HepG2 (cell line): ENCODE data around the gene SLC43A1. TPM values are rescaled to one million over a fixed set of nuclear protein-coding genes. Genes with fewer than 3 reads are reported as not detected.

Experiments used
- ATAC-seq: fragments of 200-7000 bp; cut with Tn5 transposase; 3 replicates; pipeline ENCODE4 v1.9.1; 2020; ENCODE audit warnings: mild to moderate bottlenecking, moderate library complexity
- BruUV-seq: library from RNA; stranded (reverse); fragments of 400-500 nt; replicated peaks from 2 replicates; lab custom pipeline; 2021; lab: Mats Ljungman, UMichigan
- CTCF ChIA-PET: fragments of 300-600 bp; formaldehyde crosslinking; extraction: SDS; loops from one replicate; lab custom pipeline; 2021; ENCODE audit warnings: low total read pairs, inconsistent platforms, low intra/inter-chr PET ratio; lab: Yijun Ruan, JAX
- POLR2A ChIA-PET: fragments of 350-600 bp; sonication (Branson Sonifier 250); formaldehyde crosslinking; loops from one replicate; lab custom pipeline; 2020; ENCODE audit warnings: antibody characterized with exemption, inconsistent platforms; lab: Yijun Ruan, JAX
- DNase-seq: peaks from one replicate; pipeline ENCODE4 v3.0.0-alpha.2; 2015; ENCODE audit warnings: low spot score
- FAIRE-seq: peaks from 3 replicates; lab custom pipeline; 2011; peaks lifted over from hg19 to GRCh38; lab: Jason Lieb, UNC
- H2AFZ ChIP-seq: one replicate; pipeline ENCODE4 v1.6.1; 2011; ENCODE audit warnings: low read length, inconsistent platforms
- H3K27ac ChIP-seq: fragments of 300-600 bp; 3 replicates; pipeline ENCODE4 v1.8.0; 2011; ENCODE audit warnings: mixed run types, mild to moderate bottlenecking, mixed read lengths, low read length, inconsistent platforms; ENCODE audit not compliant: insufficient read depth; ENCODE audit errors: extremely low read length
- H3K27me3 ChIP-seq, 2 experiments: fragments of 200-600 bp in 1 of 2; 2 replicates in 1 of 2; 3 replicates in 1 of 2; pipeline versions ENCODE4 v1.6.0 to v1.8.0; 2011; ENCODE audit warnings: low read length in 2 of 2, mild to moderate bottlenecking in 2 of 2, moderate library complexity in 2 of 2, inconsistent platforms in 1 of 2; ENCODE audit not compliant: insufficient read depth in 2 of 2, control insufficient read depth in 1 of 2
- H3K36me3 ChIP-seq, 2 experiments: fragments of 200-600 bp in 1 of 2; replicated peaks in 1 of 2; 2 replicates in 1 of 2; 3 replicates in 1 of 2; pipeline versions ENCODE4 v1.5.1 to v1.8.0; 2011; ENCODE audit warnings: low read length in 2 of 2, inconsistent platforms in 1 of 2; ENCODE audit not compliant: insufficient read depth in 2 of 2, control insufficient read depth in 1 of 2
- H3K4me1 ChIP-seq: 2 replicates; pipeline ENCODE4 v1.5.1; 2012; ENCODE audit warnings: low read length, inconsistent platforms; ENCODE audit not compliant: insufficient read depth
- H3K4me2 ChIP-seq: 2 replicates; pipeline ENCODE4 v1.6.0; 2011; ENCODE audit warnings: low read depth, low read length, inconsistent platforms
- H3K4me3 ChIP-seq, 3 experiments: fragments of 200-600 bp in 1 of 3; sonication (generic), shearing (Covaris generic) in 1 of 3; replicated peaks in 1 of 3; 2 replicates each; pipeline ENCODE4 v1.5.1; 2011 to 2016; ENCODE audit warnings: low read length in 3 of 3, inconsistent platforms in 2 of 3, low read depth in 2 of 3, mild to moderate bottlenecking in 2 of 3, control low read depth in 1 of 3, mixed read lengths in 1 of 3; ENCODE audit not compliant: insufficient read depth in 1 of 3
- H3K79me2 ChIP-seq: one replicate; pipeline ENCODE4 v1.6.1; 2011; ENCODE audit warnings: low read length, inconsistent platforms; ENCODE audit not compliant: insufficient read depth
- H3K9ac ChIP-seq: 2 replicates; pipeline ENCODE4 v1.6.0; 2011; ENCODE audit warnings: mild to moderate bottlenecking, low read depth, low read length, inconsistent platforms; ENCODE audit not compliant: insufficient read depth
- H3K9me3 ChIP-seq: 2 replicates; pipeline ENCODE4 v1.5.1; 2012; ENCODE audit warnings: mild to moderate bottlenecking, low read length
- H4K20me1 ChIP-seq: 2 replicates; pipeline ENCODE4 v1.6.0; 2011; ENCODE audit warnings: inconsistent platforms, mild to moderate bottlenecking, low read length, moderate library complexity; ENCODE audit not compliant: insufficient read depth
- CCAR2 ChIP-seq: fragments of 200-400 bp; formaldehyde crosslinking; optimal IDR thresholded peaks from 2 replicates; pipeline ENCODE3; 2018; ENCODE audit warnings: low read depth, mild to moderate bottlenecking, low read length, moderate library complexity
- HDAC1 ChIP-seq: sonication (generic); formaldehyde crosslinking; IDR thresholded peaks from 2 replicates; pipeline ENCODE4 v1.5.1; 2020; ENCODE audit warnings: mild to moderate bottlenecking, missing genetic modification reagents
- MAF1 ChIP-seq: sonication (generic); formaldehyde crosslinking; IDR thresholded peaks from 2 replicates; pipeline ENCODE4 v1.5.0; 2020; ENCODE audit warnings: missing genetic modification reagents, borderline replicate concordance
- MYNN ChIP-seq: sonication (generic); formaldehyde crosslinking; IDR thresholded peaks from 2 replicates; pipeline ENCODE4 v1.4.0; 2020; ENCODE audit warnings: mild to moderate bottlenecking, low read depth, missing genetic modification reagents
- REPIN1 ChIP-seq: sonication (generic); formaldehyde crosslinking; IDR thresholded peaks from 2 replicates; pipeline ENCODE4 v1.8.0; 2022; ENCODE audit warnings: missing genetic modification reagents, low read depth, mild to moderate bottlenecking, borderline replicate concordance
- SIX4 ChIP-seq: sonication (generic); formaldehyde crosslinking; IDR thresholded peaks from 2 replicates; pipeline ENCODE4 v1.4.0; 2020; ENCODE audit warnings: missing genetic modification reagents
- ZNF121 ChIP-seq: sonication (generic); formaldehyde crosslinking; IDR thresholded peaks from 2 replicates; pipeline ENCODE4 v1.5.0; 2020; ENCODE audit warnings: mild to moderate bottlenecking, missing genetic modification reagents
- ZNF20 ChIP-seq: sonication (generic); formaldehyde crosslinking; IDR thresholded peaks from 2 replicates; pipeline ENCODE4 v1.4.0; 2020; ENCODE audit warnings: mild to moderate bottlenecking, moderate library complexity, missing genetic modification reagents
- ZNF432 ChIP-seq: sonication (generic); formaldehyde crosslinking; IDR thresholded peaks from 2 replicates; pipeline ENCODE4 v1.5.0; 2020; ENCODE audit warnings: missing genetic modification reagents, mild to moderate bottlenecking, borderline replicate concordance
- ZNF557 ChIP-seq: sonication (generic); formaldehyde crosslinking; IDR thresholded peaks from 2 replicates; pipeline ENCODE4 v1.4.0; 2020; ENCODE audit warnings: missing genetic modification reagents
- WGBS: methylation state at CpG from one replicate; pipeline ENCODE4 v1.1.6; 2017; ENCODE audit warnings: low lambda C conversion rate; 5-methylcytosine and 5-hydroxymethylcytosine counted together
- in situ Hi-C: cut with HindIII; loops from 2 replicates; pipeline ENCODE4 v1.10.0; 2017; ENCODE audit warnings: low pct_unique_long_range_greater_than_20kb; ENCODE audit not compliant: extremely low pct_ligation_motif_present
- intact Hi-C: fragments of 100-400 bp; cut with micrococcal nuclease; formaldehyde crosslinking; loops from one replicate; pipeline ENCODE4 v1.10.0; 2022; ENCODE audit not compliant: unreplicated experiment
- polyA plus RNA-seq, 8 experiments: library from polyadenylated mRNA; depleted of rRNA in 3 of 8; stranded (reverse) in 7 of 8; unstranded in 1 of 8; fragments of >200 nt; fragmentation: Illumina TruSeq in 4 of 8; extraction: Trizol in 4 of 8; gene quantifications; 2 replicates each; pipeline versions ENCODE4 v1.2.1 to v1.2.3, GENCODE V29; 2011 to 2016; ENCODE audit warnings: low read depth in 4 of 8, missing spikeins in 1 of 8, mixed read lengths in 1 of 8; ENCODE audit not compliant: insufficient read depth in 1 of 8
- total RNA-seq, 5 experiments: library from RNA; depleted of rRNA; stranded (reverse); fragments of >200 nt; fragmentation: Illumina TruSeq; extraction: Trizol; gene quantifications; 2 replicates each; pipeline ENCODE4 v1.2.3, GENCODE V29; 2016; ENCODE audit warnings: low read depth in 1 of 5
- TF ChIP-seq, protein P1 (sequence below): IDR thresholded peaks from 2 replicates; pipeline ENCODE4 v1.6.1; 2016; ENCODE audit warnings: missing compliant biosample characterization, missing genetic modification reagents, borderline replicate concordance
- TF ChIP-seq, protein P2 (sequence below): sonication (generic); formaldehyde crosslinking; IDR thresholded peaks from 2 replicates; pipeline ENCODE4 v1.5.1; 2020; ENCODE audit warnings: mild to moderate bottlenecking, missing genetic modification reagents, borderline replicate concordance
- TF ChIP-seq, protein P3 (sequence below), 2 experiments: IDR thresholded peaks; 2 replicates each; pipeline ENCODE4 v1.6.1; 2011 to 2012; ENCODE audit warnings: low read length in 2 of 2, borderline replicate concordance in 1 of 2, low read depth in 1 of 2, mild to moderate bottlenecking in 1 of 2, moderate library complexity in 1 of 2
- TF ChIP-seq, protein P4 (sequence below): sonication (generic); formaldehyde crosslinking; IDR thresholded peaks from 2 replicates; pipeline ENCODE4 v1.5.0; 2020; ENCODE audit warnings: missing genetic modification reagents
- TF ChIP-seq, protein P5 (sequence below): sonication (generic); formaldehyde crosslinking; IDR thresholded peaks from 2 replicates; pipeline ENCODE4 v1.4.0; 2020; ENCODE audit warnings: missing genetic modification reagents

SLC43A1 gene
- total and polyA plus RNA-seq, 2 of the 13 experiments (the other 11 are each of a cell fraction or from before 2014, with no cell fraction given): 72.3 to 87.6 TPM

DNA sequence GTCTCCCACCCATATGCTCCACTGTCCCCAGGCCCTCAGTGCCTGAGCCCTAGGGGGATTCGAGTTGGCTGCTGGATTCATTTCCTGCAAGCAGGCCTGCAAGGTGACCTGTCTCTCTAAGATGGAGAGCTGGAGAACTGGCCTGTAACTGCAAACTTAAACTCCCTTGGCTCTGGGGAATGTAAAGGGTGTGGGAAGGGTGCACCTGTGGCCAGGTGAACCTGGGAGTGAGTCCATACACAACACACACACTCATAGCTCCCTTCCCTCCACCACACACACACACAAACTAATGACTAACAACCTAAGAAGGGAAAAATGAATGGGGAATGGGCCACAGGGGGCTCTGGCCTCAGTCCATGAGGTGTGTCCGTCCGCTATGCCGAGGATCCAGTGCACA is 36.4 kb upstream of the SLC43A1 start:
- POLR2A ChIA-PET: interaction anchor here (0.9 to 2.1 kb wide), 5 partner anchors 10 to 60 kb away, joined by 3 to 7 read pairs (median 3); partner anchors contain the start of gene UBE2L6
- Histone ChIP-seq H3K4me3 (peak overlapping the region in 1 of 3 experiments; percentile 12; a peak in 2 of 6 replicates), H3K9me3 (no peaks in the 10 kb centered on the region), H3K27ac (peak overlapping the region; percentile 13), H2AFZ (no peak overlapping the region), H3K9ac (no peak overlapping the region), H3K4me1 (peaks cover 26% of the 10 kb centered on the region), H4K20me1 (no peaks in the 10 kb centered on the region), H3K79me2 (no peaks in the 10 kb centered on the region), H3K36me3 (peaks cover 1 to 11% of the 10 kb centered on the region in 2 experiments; a peak in 1 of 5 replicates), H3K4me2 (peak overlapping the region; percentile 24), H3K27me3 (no peaks in the 10 kb centered on the region)
- FAIRE-seq (no peak), DNase-seq (no peak), ATAC-seq (no peak)
- CTCF ChIA-PET: no interaction called here
- TF ChIP-seq HDAC1 (no peak), ZNF432 (CRISPR knock-in tag) (no peak), ZNF121 (no peak), MYNN (CRISPR knock-in tag) (no peak), ZNF20 (CRISPR knock-in tag) (no peak), ZNF557 (CRISPR knock-in tag) (no peak), MAF1 (CRISPR knock-in tag) (no peak), REPIN1 (CRISPR knock-in tag) (no peak), SIX4 (CRISPR knock-in tag) (no peak), CCAR2 (no peak)
- TF ChIP-seq, protein P1, sequence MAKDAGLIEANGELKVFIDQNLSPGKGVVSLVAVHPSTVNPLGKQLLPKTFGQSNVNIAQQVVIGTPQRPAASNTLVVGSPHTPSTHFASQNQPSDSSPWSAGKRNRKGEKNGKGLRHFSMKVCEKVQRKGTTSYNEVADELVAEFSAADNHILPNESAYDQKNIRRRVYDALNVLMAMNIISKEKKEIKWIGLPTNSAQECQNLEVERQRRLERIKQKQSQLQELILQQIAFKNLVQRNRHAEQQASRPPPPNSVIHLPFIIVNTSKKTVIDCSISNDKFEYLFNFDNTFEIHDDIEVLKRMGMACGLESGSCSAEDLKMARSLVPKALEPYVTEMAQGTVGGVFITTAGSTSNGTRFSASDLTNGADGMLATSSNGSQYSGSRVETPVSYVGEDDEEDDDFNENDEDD: no peak
- TF ChIP-seq, protein P2, sequence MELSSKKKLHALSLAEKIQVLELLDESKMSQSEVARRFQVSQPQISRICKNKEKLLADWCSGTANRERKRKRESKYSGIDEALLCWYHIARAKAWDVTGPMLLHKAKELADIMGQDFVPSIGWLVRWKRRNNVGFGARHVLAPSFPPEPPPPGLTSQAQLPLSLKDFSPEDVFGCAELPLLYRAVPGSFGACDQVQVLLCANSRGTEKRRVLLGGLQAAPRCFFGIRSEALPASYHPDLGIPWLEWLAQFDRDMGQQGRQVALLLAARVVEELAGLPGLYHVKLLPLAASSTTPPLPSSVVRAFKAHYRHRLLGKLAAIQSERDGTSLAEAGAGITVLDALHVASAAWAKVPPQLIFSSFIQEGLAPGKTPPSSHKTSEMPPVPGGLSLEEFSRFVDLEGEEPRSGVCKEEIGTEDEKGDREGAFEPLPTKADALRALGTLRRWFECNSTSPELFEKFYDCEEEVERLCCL (CRISPR knock-in tag): no peak
- TF ChIP-seq, protein P3, sequence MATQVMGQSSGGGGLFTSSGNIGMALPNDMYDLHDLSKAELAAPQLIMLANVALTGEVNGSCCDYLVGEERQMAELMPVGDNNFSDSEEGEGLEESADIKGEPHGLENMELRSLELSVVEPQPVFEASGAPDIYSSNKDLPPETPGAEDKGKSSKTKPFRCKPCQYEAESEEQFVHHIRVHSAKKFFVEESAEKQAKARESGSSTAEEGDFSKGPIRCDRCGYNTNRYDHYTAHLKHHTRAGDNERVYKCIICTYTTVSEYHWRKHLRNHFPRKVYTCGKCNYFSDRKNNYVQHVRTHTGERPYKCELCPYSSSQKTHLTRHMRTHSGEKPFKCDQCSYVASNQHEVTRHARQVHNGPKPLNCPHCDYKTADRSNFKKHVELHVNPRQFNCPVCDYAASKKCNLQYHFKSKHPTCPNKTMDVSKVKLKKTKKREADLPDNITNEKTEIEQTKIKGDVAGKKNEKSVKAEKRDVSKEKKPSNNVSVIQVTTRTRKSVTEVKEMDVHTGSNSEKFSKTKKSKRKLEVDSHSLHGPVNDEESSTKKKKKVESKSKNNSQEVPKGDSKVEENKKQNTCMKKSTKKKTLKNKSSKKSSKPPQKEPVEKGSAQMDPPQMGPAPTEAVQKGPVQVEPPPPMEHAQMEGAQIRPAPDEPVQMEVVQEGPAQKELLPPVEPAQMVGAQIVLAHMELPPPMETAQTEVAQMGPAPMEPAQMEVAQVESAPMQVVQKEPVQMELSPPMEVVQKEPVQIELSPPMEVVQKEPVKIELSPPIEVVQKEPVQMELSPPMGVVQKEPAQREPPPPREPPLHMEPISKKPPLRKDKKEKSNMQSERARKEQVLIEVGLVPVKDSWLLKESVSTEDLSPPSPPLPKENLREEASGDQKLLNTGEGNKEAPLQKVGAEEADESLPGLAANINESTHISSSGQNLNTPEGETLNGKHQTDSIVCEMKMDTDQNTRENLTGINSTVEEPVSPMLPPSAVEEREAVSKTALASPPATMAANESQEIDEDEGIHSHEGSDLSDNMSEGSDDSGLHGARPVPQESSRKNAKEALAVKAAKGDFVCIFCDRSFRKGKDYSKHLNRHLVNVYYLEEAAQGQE (IDR thresholded peaks at IDR 0.05; ENCODE audit: borderline replicate concordance in 1 of 2, low read depth in 1 of 2, low read length in 2 of 2): no peak
- TF ChIP-seq, protein P4, sequence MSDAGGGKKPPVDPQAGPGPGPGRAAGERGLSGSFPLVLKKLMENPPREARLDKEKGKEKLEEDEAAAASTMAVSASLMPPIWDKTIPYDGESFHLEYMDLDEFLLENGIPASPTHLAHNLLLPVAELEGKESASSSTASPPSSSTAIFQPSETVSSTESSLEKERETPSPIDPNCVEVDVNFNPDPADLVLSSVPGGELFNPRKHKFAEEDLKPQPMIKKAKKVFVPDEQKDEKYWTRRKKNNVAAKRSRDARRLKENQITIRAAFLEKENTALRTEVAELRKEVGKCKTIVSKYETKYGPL (CRISPR knock-in tag): no peak
- TF ChIP-seq, protein P5, sequence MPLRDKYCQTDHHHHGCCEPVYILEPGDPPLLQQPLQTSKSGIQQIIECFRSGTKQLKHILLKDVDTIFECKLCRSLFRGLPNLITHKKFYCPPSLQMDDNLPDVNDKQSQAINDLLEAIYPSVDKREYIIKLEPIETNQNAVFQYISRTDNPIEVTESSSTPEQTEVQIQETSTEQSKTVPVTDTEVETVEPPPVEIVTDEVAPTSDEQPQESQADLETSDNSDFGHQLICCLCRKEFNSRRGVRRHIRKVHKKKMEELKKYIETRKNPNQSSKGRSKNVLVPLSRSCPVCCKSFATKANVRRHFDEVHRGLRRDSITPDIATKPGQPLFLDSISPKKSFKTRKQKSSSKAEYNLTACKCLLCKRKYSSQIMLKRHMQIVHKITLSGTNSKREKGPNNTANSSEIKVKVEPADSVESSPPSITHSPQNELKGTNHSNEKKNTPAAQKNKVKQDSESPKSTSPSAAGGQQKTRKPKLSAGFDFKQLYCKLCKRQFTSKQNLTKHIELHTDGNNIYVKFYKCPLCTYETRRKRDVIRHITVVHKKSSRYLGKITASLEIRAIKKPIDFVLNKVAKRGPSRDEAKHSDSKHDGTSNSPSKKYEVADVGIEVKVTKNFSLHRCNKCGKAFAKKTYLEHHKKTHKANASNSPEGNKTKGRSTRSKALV (CRISPR knock-in tag): no peak
- in situ Hi-C loops (no loop called here), intact Hi-C loops (loop anchor here (1.0 kb wide), 1 partner anchor 8 kb away; no protein-coding TSS in a partner anchor)
- TSS peak; percentile 89 for BruUV-seq
- WGBS: 68% methylated on average over 4 of the region's 4 CpGs
